K562 (cell line): Measurements from ENCODE around the gene BEST2. TPM values are rescaled to one million over a fixed set of nuclear protein-coding genes. Genes with fewer than 3 reads are reported as not detected.

Source experiments
- ATAC-seq: fragments of 200-7000 bp; cut with Tn5 transposase; 3 replicates; pipeline ENCODE4 v1.9.1; 2020; ENCODE audit warnings: moderate library complexity
- BruUV-seq: library from RNA; stranded (reverse); fragments of 400-500 nt; replicated peaks from 2 replicates; lab custom pipeline; 2021; lab: Mats Ljungman, UMichigan
- CTCF ChIA-PET: fragments of 300-600 bp; formaldehyde crosslinking; extraction: SDS; loops from one replicate; lab custom pipeline; 2021; ENCODE audit warnings: low intra/inter-chr PET ratio; lab: Yijun Ruan, JAX
- POLR2A ChIA-PET: fragments of 300-600, 350-650 bp; sonication (Branson Sonifier 250); formaldehyde crosslinking; extraction: SDS; loops from one replicate; lab custom pipeline; 2021; ENCODE audit warnings: antibody characterized with exemption, inconsistent platforms; lab: Yijun Ruan, JAX
- DNase-seq, 4 experiments: peaks; one replicate each; pipeline versions ENCODE4 v3.0.0 to v3.0.0-alpha.2; 2011 to 2018; ENCODE audit warnings: low spot score in 3 of 4, mixed read lengths in 3 of 4; ENCODE audit errors: extremely low read depth in 1 of 4
- FAIRE-seq: peaks from 2 replicates; lab custom pipeline; 2011; peaks lifted over from hg19 to GRCh38; lab: Jason Lieb, UNC
- H2AFZ ChIP-seq: 2 replicates; pipeline ENCODE4 v1.6.0; 2011; ENCODE audit warnings: low read depth, low read length, control low read depth, inconsistent platforms
- H3K27ac ChIP-seq: fragments of 200-600 bp; 3 replicates; pipeline ENCODE4 v1.8.0; 2011; ENCODE audit warnings: low read depth, mild to moderate bottlenecking, control low read depth, inconsistent platforms, low read length, moderate library complexity, mixed read lengths; ENCODE audit errors: extremely low read depth
- H3K27me3 ChIP-seq, 2 experiments: fragments of 300-600 bp in 1 of 2; 2 replicates in 1 of 2; 3 replicates in 1 of 2; pipeline versions ENCODE4 v1.6.0 to v1.8.0; 2011; ENCODE audit warnings: inconsistent platforms in 2 of 2, low read length in 2 of 2, mild to moderate bottlenecking in 1 of 2, mixed read lengths in 1 of 2, moderate library complexity in 1 of 2; ENCODE audit not compliant: control insufficient read depth in 2 of 2, insufficient read depth in 2 of 2
- H3K36me3 ChIP-seq: fragments of 300-600 bp; 3 replicates; pipeline ENCODE4 v1.8.0; 2011; ENCODE audit warnings: mild to moderate bottlenecking, low read length, inconsistent platforms; ENCODE audit not compliant: control insufficient read depth, insufficient read depth
- H3K4me1 ChIP-seq, 2 experiments: fragments of 200-600 bp in 1 of 2; replicated peaks in 1 of 2; 2 replicates in 1 of 2; 3 replicates in 1 of 2; pipeline versions ENCODE4 v1.5.1 to v1.8.0; 2011; ENCODE audit warnings: inconsistent platforms in 2 of 2, low read length in 2 of 2, mild to moderate bottlenecking in 1 of 2, mixed read lengths in 1 of 2, moderate library complexity in 1 of 2; ENCODE audit not compliant: control insufficient read depth in 2 of 2, insufficient read depth in 2 of 2
- H3K4me2 ChIP-seq: 2 replicates; pipeline ENCODE4 v1.6.1; 2011; ENCODE audit warnings: low read length, control low read depth, inconsistent platforms, mixed read lengths; ENCODE audit not compliant: insufficient read depth
- H3K4me3 ChIP-seq: fragments of 200-600 bp; sonication (generic), shearing (Covaris generic); 2 replicates; pipeline ENCODE4 v1.5.1; 2016; ENCODE audit warnings: control low read depth, inconsistent platforms
- H3K79me2 ChIP-seq: fragments of 200-600 bp; 3 replicates; pipeline ENCODE4 v1.8.0; 2011; ENCODE audit warnings: low read length, inconsistent platforms; ENCODE audit not compliant: control insufficient read depth, insufficient read depth
- H3K9ac ChIP-seq, 2 experiments: 2 replicates each; pipeline versions ENCODE4 v1.6.0 to v1.6.1; 2011; ENCODE audit warnings: low read depth in 2 of 2, low read length in 2 of 2, control low read depth in 1 of 2, inconsistent platforms in 1 of 2, mild to moderate bottlenecking in 1 of 2, mixed read lengths in 1 of 2; ENCODE audit not compliant: insufficient read depth in 1 of 2
- H3K9me1 ChIP-seq: one replicate; pipeline ENCODE4 v1.6.0; 2011; ENCODE audit warnings: inconsistent platforms, mild to moderate bottlenecking, low read length, moderate library complexity; ENCODE audit not compliant: control insufficient read depth, insufficient read depth
- H3K9me3 ChIP-seq: replicated peaks from 2 replicates; pipeline ENCODE4 v1.5.1; 2011; ENCODE audit warnings: low read depth, low read length, inconsistent platforms; ENCODE audit not compliant: control insufficient read depth, insufficient read depth
- H4K20me1 ChIP-seq: replicated peaks from 2 replicates; pipeline ENCODE4 v1.6.1; 2011; ENCODE audit warnings: low read length, inconsistent platforms, mixed read lengths; ENCODE audit not compliant: control insufficient read depth, insufficient read depth
- DACH1 ChIP-seq: fragments of 450-650 bp; IDR thresholded peaks from 2 replicates; pipeline ENCODE4 v1.6.1; 2018; ENCODE audit not compliant: partially characterized antibody
- DMBX1 ChIP-seq: fragments of 250-450 bp; sonication (Bioruptor Pico); IDR thresholded peaks from 2 replicates; pipeline ENCODE4 v1.8.0; 2022; ENCODE audit warnings: inconsistent platforms, mild to moderate bottlenecking, moderate library complexity, borderline replicate concordance
- MAZ ChIP-seq, 2 experiments: fragments of 450-650 bp in 1 of 2; sonication (generic) in 1 of 2; formaldehyde crosslinking; IDR thresholded peaks in 1 of 2; conservative IDR thresholded peaks in 1 of 2; 2 replicates each; pipeline versions ENCODE4 v1.4.0 to v1.5.0; 2020; ENCODE audit warnings: mild to moderate bottlenecking in 1 of 2, missing genetic modification reagents in 1 of 2
- OTX1 ChIP-seq: fragments of 450-650 bp; formaldehyde crosslinking; IDR thresholded peaks from 2 replicates; pipeline ENCODE4 v1.4.0; 2022; ENCODE audit warnings: mild to moderate bottlenecking
- SMARCC2 ChIP-seq: fragments of 450-650 bp; IDR thresholded peaks from 2 replicates; pipeline ENCODE4 v1.6.1; 2017; ENCODE audit warnings: antibody characterized with exemption, moderate library complexity, mild to moderate bottlenecking, low read depth
- THRB ChIP-seq: fragments of 450-650 bp; formaldehyde crosslinking; conservative IDR thresholded peaks from 2 replicates; pipeline ENCODE4 v1.4.0; 2022; ENCODE audit warnings: mild to moderate bottlenecking, missing genetic modification characterization
- USF1 ChIP-seq: sonication (generic); formaldehyde crosslinking; IDR thresholded peaks from 2 replicates; pipeline ENCODE4 v1.9.0; 2022; ENCODE audit warnings: mild to moderate bottlenecking, missing genetic modification reagents
- WGBS: fragments of 100-300 bp; shearing (Covaris generic); methylation state at CpG from one replicate; pipeline ENCODE4 v1.1.6; 2016; ENCODE audit warnings: low coverage, mixed read lengths; ENCODE audit not compliant: insufficient coverage; ENCODE audit errors: missing lambda C conversion rate; 5-methylcytosine and 5-hydroxymethylcytosine counted together
- in situ Hi-C: fragments of 300-500 bp; cut with MboI; formaldehyde crosslinking; loops from 4 replicates; pipeline ENCODE4 v1.15.0; 2018; ENCODE audit warnings: inconsistent platforms, mixed read lengths
- intact Hi-C: fragments of 100-400 bp; cut with micrococcal nuclease; formaldehyde crosslinking; loops from 2 replicates; pipeline ENCODE4 v1.14.2; 2022
- polyA plus RNA-seq, 8 experiments: library from polyadenylated mRNA; depleted of rRNA in 4 of 8; stranded (reverse) in 5 of 8; unstranded in 3 of 8; fragments of >200 nt; fragmentation: Nextera tagmentation in 2 of 8; fragmentation: Illumina TruSeq in 1 of 8; extraction: Ambion mirVana in 2 of 8; extraction: Trizol in 1 of 8; gene quantifications; 2 replicates each; pipeline versions ENCODE4 v1.2.1 to v1.2.3, GENCODE V29; 2011 to 2014; ENCODE audit warnings: inconsistent platforms in 1 of 8, missing spikeins in 1 of 8
- total RNA-seq, 7 experiments: library from RNA; depleted of rRNA in 6 of 7; stranded (reverse); fragments of >200 nt in 6 of 7; fragmentation: Illumina TruSeq in 2 of 7; extraction: Trizol in 2 of 7; gene quantifications; 2 replicates each; pipeline versions ENCODE4 v1.2.1 to v1.2.3, GENCODE V29; 2011 to 2021; ENCODE audit warnings: low replicate concordance in 1 of 7

The BEST2 gene
- total and polyA plus RNA-seq, 9 of the 15 experiments (the other 6 are each of a cell fraction or from before 2014, with no cell fraction given): not detected

- H4K20me1 ChIP-seq: peaks cover 13% of the 10 kb centered on the region; the same call in 1 of the 2 replicates
- H3K4me3 ChIP-seq: peak overlapping the region; percentile 83; the same call in 1 of the 2 replicates
- in situ Hi-C loops: no loop called here
- H3K27me3 ChIP-seq: no peaks in the 10 kb centered on the region
- TF ChIP-seq DACH1 (no peak), MAZ (CRISPR knock-in tag; conservative IDR thresholded peaks at IDR 0.05 in 1 of 2, IDR thresholded peaks at IDR 0.05 in 1 of 2) (no peak), DMBX1 (peak; percentile 33; the same call in 1 of the 2 replicates), SMARCC2 (no peak), USF1 (CRISPR knock-in tag) (0 out of 2 replicates have a peak, but pooled peaks have one; percentile 18), OTX1 (CRISPR knock-in tag) (0 out of 2 replicates have a peak, but pooled peaks have one; percentile 20), THRB (0 out of 2 replicates have a peak, but pooled peaks have one; percentile 20)
- TF ChIP-seq, all 486 proteins: peak for 4
- Histone ChIP-seq H3K27ac (peak overlapping the region; percentile 89), H3K9me3 (no peaks in the 10 kb centered on the region), H2AFZ (peak overlapping the region; percentile 76), H3K9ac (peak overlapping the region; percentile 73 to 87), H3K36me3 (no peaks in the 10 kb centered on the region), H3K79me2 (peaks cover 30% of the 10 kb centered on the region), H3K4me1 (peaks cover 65 to 88% of the 10 kb centered on the region in 2 experiments), H3K4me2 (peak overlapping the region; percentile 82), H3K9me1 (no peaks in the 10 kb centered on the region)
- intact Hi-C loops: no loop called here
- CTCF ChIA-PET: interaction anchor here (1.6 kb wide), 1 partner anchor 13 kb away, joined by 5 read pairs; the partner anchor contains the start of gene HOOK2
- DNase-seq: peak in 1 of 4 experiments; percentile 55
- no TSS peak for BruUV-seq
- peak; percentile 65 for FAIRE-seq
- POLR2A ChIA-PET: interaction anchor here (0.6 to 2.3 kb wide), 8 partner anchors 10 to 606 kb away, joined by 3 to 15 read pairs (median 4); no protein-coding TSS in a partner anchor
- 36% methylated on average over 4 of the region's 4 CpGs for WGBS
- ATAC-seq: no peak
Observed at GRCh38 chr19:12788042-12788681, 36.6 kb downstream of the BEST2 start.
